K562 (cell line): ENCODE data around the gene TXN2. TPM values are rescaled to one million over a fixed set of nuclear protein-coding genes. Genes with fewer than 3 reads are reported as not detected.
A peak's percentile ranks its signal among the peaks of the same experiment; 100 is the strongest.

Experiments
- BCL6 ChIP-seq: fragments of 250-450 bp; sonication (Bioruptor Pico); IDR thresholded peaks from 2 replicates; pipeline ENCODE4 v1.4.0; 2020
- E4F1 ChIP-seq: fragments of 250-450 bp; sonication (Bioruptor Pico); IDR thresholded peaks from 2 replicates; pipeline ENCODE4 v1.5.0; 2021; ENCODE audit warnings: mild to moderate bottlenecking, borderline replicate concordance
- ELF1 ChIP-seq: fragments of 200-800 bp; sonication (Bioruptor generic); IDR thresholded peaks from 2 replicates; pipeline ENCODE4 v1.6.1; 2016; ENCODE audit warnings: missing genetic modification characterization, missing compliant biosample characterization
- FOS ChIP-seq: IDR thresholded peaks from 3 replicates; pipeline ENCODE4 v1.6.1; 2011; ENCODE audit not compliant: insufficient read length; ENCODE audit errors: extremely low read depth
- FOXK1 ChIP-seq: sonication (generic); formaldehyde crosslinking; IDR thresholded peaks from 2 replicates; pipeline ENCODE4 v1.8.0; 2022; ENCODE audit warnings: missing genetic modification reagents, mild to moderate bottlenecking, borderline replicate concordance
- HDGF ChIP-seq: fragments of 450-650 bp; IDR thresholded peaks from 2 replicates; pipeline ENCODE4 v1.6.1; 2016
- JUN ChIP-seq, 2 experiments: sonication (generic) in 1 of 2; formaldehyde crosslinking in 1 of 2; IDR thresholded peaks; 2 replicates each; pipeline versions ENCODE4 v1.6.1 to v1.8.0; 2012 to 2022; ENCODE audit warnings: borderline replicate concordance in 2 of 2, mild to moderate bottlenecking in 2 of 2, improper control_type of control experiment in 1 of 2, low read depth in 1 of 2, low read length in 1 of 2, missing genetic modification reagents in 1 of 2
- KLF10 ChIP-seq: fragments of 250-450 bp; sonication (Bioruptor Pico); IDR thresholded peaks from 2 replicates; pipeline ENCODE4 v1.6.1; 2021; ENCODE audit warnings: matching md5 sums
- LCOR ChIP-seq: sonication (generic); formaldehyde crosslinking; IDR thresholded peaks from 2 replicates; pipeline ENCODE4 v1.8.0; 2022; ENCODE audit warnings: mild to moderate bottlenecking, missing genetic modification reagents
- MED1 ChIP-seq: sonication (generic); formaldehyde crosslinking; IDR thresholded peaks from 2 replicates; pipeline ENCODE4 v1.8.1; 2023; ENCODE audit warnings: missing genetic modification reagents, borderline replicate concordance
- MIER1 ChIP-seq: fragments of 450-650 bp; IDR thresholded peaks from 2 replicates; pipeline ENCODE4 v1.6.1; 2016; ENCODE audit warnings: antibody characterized with exemption, mild to moderate bottlenecking, low read depth
- NCOA1 ChIP-seq: fragments of 450-650 bp; IDR thresholded peaks from 2 replicates; pipeline ENCODE4 v1.6.1; 2016; ENCODE audit warnings: low read depth
- NCOA6 ChIP-seq: fragments of 450-650 bp; IDR thresholded peaks from 2 replicates; pipeline ENCODE4 v1.6.1; 2017; ENCODE audit warnings: mild to moderate bottlenecking
- NKRF ChIP-seq: fragments of 450-650 bp; IDR thresholded peaks from 2 replicates; pipeline ENCODE4 v1.6.1; 2016; ENCODE audit warnings: borderline replicate concordance
- NUFIP1 ChIP-seq: fragments of 450-650 bp; IDR thresholded peaks from 2 replicates; pipeline ENCODE4 v1.6.1; 2018; ENCODE audit not compliant: partially characterized antibody
- RBM25 ChIP-seq: fragments of 200-400 bp; formaldehyde crosslinking; IDR thresholded peaks from 2 replicates; pipeline ENCODE4 v1.6.1; 2018; ENCODE audit warnings: low read length, low read depth, moderate library complexity; ENCODE audit not compliant: severe bottlenecking
- SUPT5H ChIP-seq: fragments of 450-650 bp; IDR thresholded peaks from 2 replicates; pipeline ENCODE4 v1.6.1; 2016
- TCF3 ChIP-seq: sonication (generic); formaldehyde crosslinking; IDR thresholded peaks from 2 replicates; pipeline ENCODE4 v1.4.0; 2020; ENCODE audit warnings: mild to moderate bottlenecking, missing genetic modification reagents
- polyA plus RNA-seq, 8 experiments: library from polyadenylated mRNA; depleted of rRNA in 4 of 8; stranded (reverse) in 5 of 8; unstranded in 3 of 8; fragments of >200 nt; fragmentation: Nextera tagmentation in 2 of 8; fragmentation: Illumina TruSeq in 1 of 8; extraction: Ambion mirVana in 2 of 8; extraction: Trizol in 1 of 8; gene quantifications; 2 replicates each; pipeline versions ENCODE4 v1.2.1 to v1.2.3, GENCODE V29; 2011 to 2014; ENCODE audit warnings: inconsistent platforms in 1 of 8, missing spikeins in 1 of 8
- total RNA-seq, 7 experiments: library from RNA; depleted of rRNA in 6 of 7; stranded (reverse); fragments of >200 nt in 6 of 7; fragmentation: Illumina TruSeq in 2 of 7; extraction: Trizol in 2 of 7; gene quantifications; 2 replicates each; pipeline versions ENCODE4 v1.2.1 to v1.2.3, GENCODE V29; 2011 to 2021; ENCODE audit warnings: low replicate concordance in 1 of 7
- TF ChIP-seq, protein P1 (sequence below): fragments of 450-650 bp; formaldehyde crosslinking; IDR thresholded peaks from 2 replicates; pipeline ENCODE4 v1.4.0; 2020; ENCODE audit warnings: mild to moderate bottlenecking
- TF ChIP-seq, protein P2 (sequence below): fragments of 450-650 bp; IDR thresholded peaks from 2 replicates; pipeline ENCODE4 v1.6.1; 2014; ENCODE audit warnings: low read depth, mild to moderate bottlenecking, moderate library complexity, borderline replicate concordance
- TF ChIP-seq, protein P3 (sequence below): sonication (generic); formaldehyde crosslinking; IDR thresholded peaks from 2 replicates; pipeline ENCODE4 v1.8.1; 2023; ENCODE audit warnings: mild to moderate bottlenecking, missing genetic modification reagents

TXN2 gene
- total and polyA plus RNA-seq, 9 of the 15 experiments (the other 6 are each of a cell fraction or from before 2014, with no cell fraction given), result 48.5 to 399 (median 118) TPM

- TF ChIP-seq E4F1 (CRISPR knock-in tag) (no peak), FOXK1 (CRISPR knock-in tag) (no peak), SUPT5H (0 out of 2 replicates have a peak, but pooled peaks have one; percentile 38), FOS (no peak), MIER1 (no peak), NKRF (0 out of 2 replicates have a peak, but pooled peaks have one; percentile 27), RBM25 (no peak), KLF10 (no peak), BCL6 (CRISPR knock-in tag) (no peak), JUN (IDR thresholded peaks at IDR 0.05; ENCODE audit: borderline replicate concordance, low read depth, low read length) (no peak), JUN (CRISPR knock-in tag; IDR thresholded peaks at IDR 0.05; ENCODE audit: borderline replicate concordance) (no peak), TCF3 (CRISPR knock-in tag) (no peak), MED1 (CRISPR knock-in tag) (no peak), LCOR (CRISPR knock-in tag) (no peak), HDGF (no peak), ELF1 (tag) (0 out of 2 replicates have a peak, but pooled peaks have one; percentile 40), NUFIP1 (no peak), NCOA6 (no peak), NCOA1 (no peak)
- TF ChIP-seq, protein P1, sequence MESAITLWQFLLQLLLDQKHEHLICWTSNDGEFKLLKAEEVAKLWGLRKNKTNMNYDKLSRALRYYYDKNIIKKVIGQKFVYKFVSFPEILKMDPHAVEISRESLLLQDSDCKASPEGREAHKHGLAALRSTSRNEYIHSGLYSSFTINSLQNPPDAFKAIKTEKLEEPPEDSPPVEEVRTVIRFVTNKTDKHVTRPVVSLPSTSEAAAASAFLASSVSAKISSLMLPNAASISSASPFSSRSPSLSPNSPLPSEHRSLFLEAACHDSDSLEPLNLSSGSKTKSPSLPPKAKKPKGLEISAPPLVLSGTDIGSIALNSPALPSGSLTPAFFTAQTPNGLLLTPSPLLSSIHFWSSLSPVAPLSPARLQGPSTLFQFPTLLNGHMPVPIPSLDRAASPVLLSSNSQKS, result no peak
- TF ChIP-seq, protein P2, sequence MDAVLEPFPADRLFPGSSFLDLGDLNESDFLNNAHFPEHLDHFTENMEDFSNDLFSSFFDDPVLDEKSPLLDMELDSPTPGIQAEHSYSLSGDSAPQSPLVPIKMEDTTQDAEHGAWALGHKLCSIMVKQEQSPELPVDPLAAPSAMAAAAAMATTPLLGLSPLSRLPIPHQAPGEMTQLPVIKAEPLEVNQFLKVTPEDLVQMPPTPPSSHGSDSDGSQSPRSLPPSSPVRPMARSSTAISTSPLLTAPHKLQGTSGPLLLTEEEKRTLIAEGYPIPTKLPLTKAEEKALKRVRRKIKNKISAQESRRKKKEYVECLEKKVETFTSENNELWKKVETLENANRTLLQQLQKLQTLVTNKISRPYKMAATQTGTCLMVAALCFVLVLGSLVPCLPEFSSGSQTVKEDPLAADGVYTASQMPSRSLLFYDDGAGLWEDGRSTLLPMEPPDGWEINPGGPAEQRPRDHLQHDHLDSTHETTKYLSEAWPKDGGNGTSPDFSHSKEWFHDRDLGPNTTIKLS, result no peak
- TF ChIP-seq, protein P3, sequence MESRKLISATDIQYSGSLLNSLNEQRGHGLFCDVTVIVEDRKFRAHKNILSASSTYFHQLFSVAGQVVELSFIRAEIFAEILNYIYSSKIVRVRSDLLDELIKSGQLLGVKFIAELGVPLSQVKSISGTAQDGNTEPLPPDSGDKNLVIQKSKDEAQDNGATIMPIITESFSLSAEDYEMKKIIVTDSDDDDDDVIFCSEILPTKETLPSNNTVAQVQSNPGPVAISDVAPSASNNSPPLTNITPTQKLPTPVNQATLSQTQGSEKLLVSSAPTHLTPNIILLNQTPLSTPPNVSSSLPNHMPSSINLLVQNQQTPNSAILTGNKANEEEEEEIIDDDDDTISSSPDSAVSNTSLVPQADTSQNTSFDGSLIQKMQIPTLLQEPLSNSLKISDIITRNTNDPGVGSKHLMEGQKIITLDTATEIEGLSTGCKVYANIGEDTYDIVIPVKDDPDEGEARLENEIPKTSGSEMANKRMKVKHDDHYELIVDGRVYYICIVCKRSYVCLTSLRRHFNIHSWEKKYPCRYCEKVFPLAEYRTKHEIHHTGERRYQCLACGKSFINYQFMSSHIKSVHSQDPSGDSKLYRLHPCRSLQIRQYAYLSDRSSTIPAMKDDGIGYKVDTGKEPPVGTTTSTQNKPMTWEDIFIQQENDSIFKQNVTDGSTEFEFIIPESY (CRISPR knock-in tag), result no peak
Measured at GRCh38 chr22:36425977-36426523, 55.4 kb downstream of the TXN2 start (continued).
